A673 (cell line): ENCODE results near the gene NUP43. TPM values are rescaled to one million over a fixed set of nuclear protein-coding genes. Genes with fewer than 3 reads are reported as not detected.

Source experiments
- BruUV-seq: library from RNA; stranded (reverse); fragments of 400-500 nt; replicated peaks from 2 replicates; lab custom pipeline; 2021; lab: Mats Ljungman, UMichigan
- CTCF ChIA-PET: fragments of 300-600 bp; sonication (Branson Sonifier 250); formaldehyde crosslinking; loops from one replicate; lab custom pipeline; 2022; ENCODE audit warnings: antibody characterized with exemption; lab: Charles Lee
- POLR2A ChIA-PET: fragments of 300-600 bp; sonication (Branson Sonifier 250); formaldehyde crosslinking; loops from one replicate; lab custom pipeline; 2022; ENCODE audit warnings: antibody characterized with exemption; ENCODE audit not compliant: low non-redundant PET; lab: Charles Lee
- DNase-seq: peaks from one replicate; pipeline ENCODE4 v3.0.0-alpha.2; 2015; ENCODE audit warnings: low spot score
- H3K27ac ChIP-seq: fragments of 200-600 bp; sonication (generic); 2 replicates; pipeline ENCODE4 v1.5.1; 2016; ENCODE audit warnings: mixed run types, low read depth, mild to moderate bottlenecking, mixed read lengths, antibody characterized with exemption, low read length; ENCODE audit not compliant: poor library complexity, severe bottlenecking
- H3K27me3 ChIP-seq: fragments of 200-600 bp; sonication (generic); replicated peaks from 2 replicates; pipeline ENCODE4 v1.6.1; 2017; ENCODE audit warnings: mixed run types, low read depth, mild to moderate bottlenecking, mixed read lengths, antibody characterized with exemption, low read length; ENCODE audit not compliant: insufficient read depth, poor library complexity
- H3K36me3 ChIP-seq: fragments of 200-600 bp; sonication (generic); 2 replicates; pipeline ENCODE4 v1.6.1; 2016; ENCODE audit warnings: mixed run types, mild to moderate bottlenecking, mixed read lengths, antibody characterized with exemption, low read length; ENCODE audit not compliant: insufficient read depth, poor library complexity, severe bottlenecking
- H3K4me1 ChIP-seq: fragments of 200-600 bp; sonication (generic); 2 replicates; pipeline ENCODE4 v1.6.1; 2017; ENCODE audit warnings: mixed run types, mild to moderate bottlenecking, mixed read lengths, antibody characterized with exemption, low read length; ENCODE audit not compliant: insufficient read depth, poor library complexity, severe bottlenecking
- H3K4me3 ChIP-seq: fragments of 200-600 bp; sonication (generic); 2 replicates; pipeline ENCODE4 v1.5.1; 2016; ENCODE audit warnings: low read depth, mixed run types, mild to moderate bottlenecking, mixed read lengths, low read length; ENCODE audit not compliant: poor library complexity, severe bottlenecking
- H3K9me3 ChIP-seq: fragments of 200-600 bp; sonication (generic); 2 replicates; pipeline ENCODE4 v1.6.1; 2016; ENCODE audit warnings: mixed run types, low read depth, mild to moderate bottlenecking, mixed read lengths, antibody characterized with exemption, low read length; ENCODE audit not compliant: poor library complexity, severe bottlenecking
- EZH2 ChIP-seq: fragments of 200-600 bp; sonication (generic); IDR thresholded peaks from 2 replicates; pipeline ENCODE4 v1.6.1; 2017; ENCODE audit warnings: borderline replicate concordance, low read depth, mild to moderate bottlenecking, mixed read lengths, antibody characterized with exemption, low read length; ENCODE audit not compliant: poor library complexity, severe bottlenecking
- intact Hi-C: fragments of 100-400 bp; cut with micrococcal nuclease; formaldehyde crosslinking; loops from one replicate; pipeline ENCODE4 v1.10.0; 2022; ENCODE audit not compliant: unreplicated experiment
- total RNA-seq: library from RNA; stranded (reverse); gene quantifications from 2 replicates; pipeline ENCODE4 v1.2.3, GENCODE V29; 2021
- TF ChIP-seq, protein P1 (sequence below): fragments of 300-800, 200-600 bp; sonication (generic); conservative IDR thresholded peaks from 2 replicates; pipeline ENCODE4 v1.5.1; 2017; ENCODE audit warnings: low read depth, mild to moderate bottlenecking, antibody characterized with exemption, low read length, moderate library complexity, mixed read lengths

NUP43 gene
- total RNA-seq, 1 experiment from 2014 or later, result 88.5 TPM

GRCh38 chr6:149781715-149782114 is 35.4 kb upstream of the NUP43 start:
- DNase-seq, result no peak
- Histone ChIP-seq H3K27me3 (no peaks in the 10 kb centered on the region), H3K4me1 (no peaks in the 10 kb centered on the region), H3K9me3 (no peaks in the 10 kb centered on the region), H3K27ac (no peak overlapping the region), H3K4me3 (no peak overlapping the region), H3K36me3 (peaks cover 3% of the 10 kb centered on the region)
- CTCF ChIA-PET, result no interaction called here
- no peak for TF ChIP-seq EZH2
- TF ChIP-seq, protein P1, sequence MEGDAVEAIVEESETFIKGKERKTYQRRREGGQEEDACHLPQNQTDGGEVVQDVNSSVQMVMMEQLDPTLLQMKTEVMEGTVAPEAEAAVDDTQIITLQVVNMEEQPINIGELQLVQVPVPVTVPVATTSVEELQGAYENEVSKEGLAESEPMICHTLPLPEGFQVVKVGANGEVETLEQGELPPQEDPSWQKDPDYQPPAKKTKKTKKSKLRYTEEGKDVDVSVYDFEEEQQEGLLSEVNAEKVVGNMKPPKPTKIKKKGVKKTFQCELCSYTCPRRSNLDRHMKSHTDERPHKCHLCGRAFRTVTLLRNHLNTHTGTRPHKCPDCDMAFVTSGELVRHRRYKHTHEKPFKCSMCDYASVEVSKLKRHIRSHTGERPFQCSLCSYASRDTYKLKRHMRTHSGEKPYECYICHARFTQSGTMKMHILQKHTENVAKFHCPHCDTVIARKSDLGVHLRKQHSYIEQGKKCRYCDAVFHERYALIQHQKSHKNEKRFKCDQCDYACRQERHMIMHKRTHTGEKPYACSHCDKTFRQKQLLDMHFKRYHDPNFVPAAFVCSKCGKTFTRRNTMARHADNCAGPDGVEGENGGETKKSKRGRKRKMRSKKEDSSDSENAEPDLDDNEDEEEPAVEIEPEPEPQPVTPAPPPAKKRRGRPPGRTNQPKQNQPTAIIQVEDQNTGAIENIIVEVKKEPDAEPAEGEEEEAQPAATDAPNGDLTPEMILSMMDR, result no peak
- intact Hi-C loops, result no loop called here
- BruUV-seq, result no TSS peak
- POLR2A ChIA-PET, result no interaction called here

DNA sequence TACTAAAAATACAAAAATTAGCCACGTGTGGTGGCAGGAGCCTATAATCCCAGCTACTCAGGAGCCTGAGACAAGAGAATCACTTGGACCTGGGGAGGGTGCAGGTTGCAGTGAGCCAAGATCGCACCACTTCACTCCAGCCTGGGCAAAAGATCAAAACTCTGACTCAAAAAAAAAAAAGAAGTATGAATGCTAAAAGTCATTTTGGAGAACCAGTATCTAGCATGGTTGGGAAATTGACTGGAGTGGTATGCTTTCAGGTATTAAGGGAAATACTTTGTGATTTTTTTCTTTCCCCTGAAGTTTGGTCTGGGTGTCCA is 33.3 kb upstream of the NUP43 start:
- ChIA-PET POLR2A (no interaction called here), CTCF (no interaction called here)
- intact Hi-C loops, result no loop called here
- BruUV-seq, result no TSS peak
- Histone ChIP-seq H3K9me3 (no peaks in the 10 kb centered on the region), H3K4me1 (no peaks in the 10 kb centered on the region), H3K27ac (no peak overlapping the region), H3K36me3 (peaks cover 6% of the 10 kb centered on the region), H3K27me3 (no peaks in the 10 kb centered on the region), H3K4me3 (no peak overlapping the region)
- TF ChIP-seq, protein P1, result no peak
- TF ChIP-seq EZH2, result no peak
- DNase-seq, result no peak

- no peak for TF ChIP-seq EZH2
- TF ChIP-seq, protein P1, result no peak
These were observed 31.3 kb upstream of the NUP43 start for GRCh38 chr6:149777624-149778023.

More at GRCh38 chr6:149777624-149778023, 31.3 kb upstream of the NUP43 start:
- no TSS peak for BruUV-seq
- Histone ChIP-seq H3K9me3 (no peaks in the 10 kb centered on the region), H3K27ac (no peak overlapping the region), H3K4me1 (no peaks in the 10 kb centered on the region), H3K36me3 (peaks cover 17% of the 10 kb centered on the region), H3K4me3 (no peak overlapping the region), H3K27me3 (no peaks in the 10 kb centered on the region)
- CTCF ChIA-PET, result no interaction called here
- no peak for DNase-seq
- intact Hi-C loops, result no loop called here
- POLR2A ChIA-PET, result no interaction called here
